PC-9 (cell line): ENCODE data around the gene SKIDA1. TPM values are rescaled to one million over a fixed set of nuclear protein-coding genes. Genes with fewer than 3 reads are reported as not detected.

Source experiments
- BruUV-seq: library from RNA; stranded (reverse); fragments of 400-500 nt; replicated peaks from 2 replicates; lab custom pipeline; 2021; lab: Mats Ljungman, UMichigan
- CTCF ChIA-PET: fragments of 300-600 bp; sonication (Branson Sonifier 250); formaldehyde crosslinking; loops from one replicate; lab custom pipeline; 2022; ENCODE audit warnings: antibody characterized with exemption; lab: Charles Lee
- POLR2A ChIA-PET: fragments of 300-600 bp; sonication (Branson Sonifier 250); formaldehyde crosslinking; loops from one replicate; lab custom pipeline; 2022; ENCODE audit warnings: antibody characterized with exemption; ENCODE audit not compliant: unreplicated experiment; lab: Charles Lee
- DNase-seq, 2 experiments: peaks; one replicate each; pipeline versions ENCODE4 v3.0.0 to v3.0.0-alpha.2; 2015 to 2022; ENCODE audit warnings: mixed read lengths in 1 of 2
- H2AFZ ChIP-seq: fragments of 200-600 bp; sonication (generic); 2 replicates; pipeline ENCODE4 v1.8.1; 2017; ENCODE audit warnings: antibody characterized with exemption
- H3F3A ChIP-seq: fragments of 200-600 bp; sonication (generic); 2 replicates; pipeline ENCODE4 v1.8.1; 2017; ENCODE audit warnings: antibody characterized with exemption, mild to moderate bottlenecking, low read depth; ENCODE audit not compliant: insufficient read depth
- H3K27ac ChIP-seq: fragments of 200-600 bp; sonication (generic); 2 replicates; pipeline ENCODE4 v1.6.1; 2016; ENCODE audit warnings: mixed run types
- H3K27me3 ChIP-seq: fragments of 200-600 bp; sonication (generic); 2 replicates; pipeline ENCODE4 v1.6.1; 2016; ENCODE audit warnings: low read depth, mixed run types; ENCODE audit not compliant: insufficient read depth
- H3K36me3 ChIP-seq: fragments of 200-600 bp; sonication (generic); 2 replicates; pipeline ENCODE4 v1.6.1; 2016; ENCODE audit warnings: low read depth, mixed run types
- H3K4me1 ChIP-seq: fragments of 200-600 bp; sonication (generic); replicated peaks from 2 replicates; pipeline ENCODE4 v1.6.1; 2016; ENCODE audit warnings: mixed run types; ENCODE audit not compliant: insufficient read depth
- H3K4me2 ChIP-seq: fragments of 200-600 bp; sonication (generic); 2 replicates; pipeline ENCODE4 v1.6.1; 2017; ENCODE audit warnings: mixed run types
- H3K4me3 ChIP-seq: fragments of 200-600 bp; sonication (generic); 2 replicates; pipeline ENCODE4 v1.6.1; 2016; ENCODE audit warnings: mixed run types
- H3K79me2 ChIP-seq: fragments of 200-600 bp; sonication (generic); 2 replicates; pipeline ENCODE4 v1.6.1; 2017; ENCODE audit warnings: low read depth, mixed run types
- H3K9me2 ChIP-seq: fragments of 200-600 bp; sonication (generic); 2 replicates; pipeline ENCODE4 v1.8.1; 2017; ENCODE audit warnings: mild to moderate bottlenecking; ENCODE audit not compliant: insufficient read depth
- H3K9me3 ChIP-seq: fragments of 200-600 bp; sonication (generic); 2 replicates; pipeline ENCODE4 v1.8.1; 2016; ENCODE audit warnings: low read depth; ENCODE audit not compliant: insufficient read depth
- H4K20me1 ChIP-seq: fragments of 200-600 bp; sonication (generic); 2 replicates; pipeline ENCODE4 v1.8.1; 2017; ENCODE audit not compliant: insufficient read depth
- CTCF ChIP-seq: fragments of 200-600 bp; sonication (generic); conservative IDR thresholded peaks from 2 replicates; pipeline ENCODE4 v1.6.1; 2017; ENCODE audit warnings: mixed run types, antibody characterized with exemption, mild to moderate bottlenecking, moderate library complexity
- EZH2 ChIP-seq: fragments of 200-600 bp; sonication (generic); IDR thresholded peaks from 2 replicates; pipeline ENCODE4 v1.8.0; 2017; ENCODE audit warnings: antibody characterized with exemption, low read depth
- intact Hi-C: fragments of 100-400 bp; cut with micrococcal nuclease; formaldehyde crosslinking; loops from one replicate; pipeline ENCODE4 v1.10.0; 2022; ENCODE audit not compliant: unreplicated experiment
- total RNA-seq: library from RNA; stranded (reverse); gene quantifications from 2 replicates; pipeline ENCODE4 v1.2.3, GENCODE V29; 2021

The SKIDA1 gene
- total RNA-seq, 1 experiment from 2014 or later = 1.1 TPM

- Histone ChIP-seq H3K9me2 (no peaks in the 10 kb centered on the region), H3K27ac (no peak overlapping the region), H3K4me1 (peaks cover 6% of the 10 kb centered on the region), H2AFZ (peak overlapping the region; percentile 69), H3K79me2 (no peaks in the 10 kb centered on the region), H3K9me3 (no peaks in the 10 kb centered on the region), H3K4me3 (peak overlapping the region; percentile 81), H4K20me1 (no peaks in the 10 kb centered on the region), H3F3A (no peaks in the 10 kb centered on the region), H3K27me3 (no peaks in the 10 kb centered on the region), H3K4me2 (peak overlapping the region; percentile 96), H3K36me3 (no peaks in the 10 kb centered on the region)
- peak in 1 of 2 experiments; percentile 26 for DNase-seq
- BruUV-seq = no TSS peak
- TF ChIP-seq EZH2 (no peak), CTCF (no peak)
- CTCF ChIA-PET = no interaction called here
- intact Hi-C loops = loop anchor here (1.0 to 10.0 kb wide), 6 partner anchors 130 to 459 kb away; no protein-coding TSS in a partner anchor
- POLR2A ChIA-PET = interaction anchor here (0.7 kb wide), 1 partner anchor 207 kb away, joined by 3 read pairs; no protein-coding TSS in a partner anchor
These were observed 31.1 kb downstream of the SKIDA1 start for GRCh38 chr10:21494191-21495001.

GRCh38 chr10:21493784-21494183, 31.7 kb downstream of the SKIDA1 start:
- no peaks in the 10 kb centered on the region for H3K79me2 ChIP-seq
- H3F3A ChIP-seq = no peaks in the 10 kb centered on the region
- no peaks in the 10 kb centered on the region for H3K9me3 ChIP-seq
- no peak overlapping the region for H3K4me3 ChIP-seq
- no peak overlapping the region for H3K27ac ChIP-seq
- ChIA-PET CTCF (interaction anchor here (0.6 kb wide), 1 partner anchor 164 kb away, joined by 3 read pairs; no protein-coding TSS in a partner anchor), POLR2A (interaction anchor here (0.7 kb wide), 1 partner anchor 206 kb away, joined by 3 read pairs; no protein-coding TSS in a partner anchor)
- peaks cover 6% of the 10 kb centered on the region for H3K4me1 ChIP-seq
- intact Hi-C loops = loop anchor here (10.0 kb wide), 1 partner anchor 409 kb away; no protein-coding TSS in a partner anchor
- BruUV-seq = no TSS peak
- H3K27me3 ChIP-seq = no peaks in the 10 kb centered on the region
- no peaks in the 10 kb centered on the region for H3K9me2 ChIP-seq
- no peak for DNase-seq
- no peak overlapping the region for H2AFZ ChIP-seq
- H4K20me1 ChIP-seq = no peaks in the 10 kb centered on the region
- no peaks in the 10 kb centered on the region for H3K36me3 ChIP-seq
- TF ChIP-seq CTCF (no peak), EZH2 (no peak)
- H3K4me2 ChIP-seq = 0 out of 2 replicates have a peak overlapping the region, but pooled peaks have one; percentile 96

GRCh38 chr10:21492421-21492820, 33.1 kb downstream of the SKIDA1 start:
- no peak overlapping the region for H2AFZ ChIP-seq
- POLR2A ChIA-PET = no interaction called here
- no peaks in the 10 kb centered on the region for H3K27me3 ChIP-seq
- no peak overlapping the region for H3K27ac ChIP-seq
- CTCF ChIA-PET = no interaction called here
- H3K79me2 ChIP-seq = no peaks in the 10 kb centered on the region
- intact Hi-C loops = loop anchor here (10.0 kb wide), 1 partner anchor 408 kb away; no protein-coding TSS in a partner anchor
- no peak for DNase-seq
- no TSS peak for BruUV-seq
- H3K4me2 ChIP-seq = no peak overlapping the region
- H3F3A ChIP-seq = no peaks in the 10 kb centered on the region
- TF ChIP-seq EZH2 = no peak
- TF ChIP-seq CTCF = no peak
- no peaks in the 10 kb centered on the region for H4K20me1 ChIP-seq
- H3K9me3 ChIP-seq = no peaks in the 10 kb centered on the region
- H3K4me1 ChIP-seq = peaks cover under 1% of the 10 kb centered on the region; the same call in 1 of the 2 replicates
- H3K9me2 ChIP-seq = no peaks in the 10 kb centered on the region
- H3K36me3 ChIP-seq = no peaks in the 10 kb centered on the region
- no peak overlapping the region for H3K4me3 ChIP-seq
